A673 (cell line): ENCODE data around the gene GSPT2. TPM values are rescaled to one million over a fixed set of nuclear protein-coding genes. Genes with fewer than 3 reads are reported as not detected.

Experiments used
- BruUV-seq: library from RNA; stranded (reverse); fragments of 400-500 nt; replicated peaks from 2 replicates; lab custom pipeline; 2021; lab: Mats Ljungman, UMichigan
- CTCF ChIA-PET: fragments of 300-600 bp; sonication (Branson Sonifier 250); formaldehyde crosslinking; loops from one replicate; lab custom pipeline; 2022; ENCODE audit warnings: antibody characterized with exemption; lab: Charles Lee
- POLR2A ChIA-PET: fragments of 300-600 bp; sonication (Branson Sonifier 250); formaldehyde crosslinking; loops from one replicate; lab custom pipeline; 2022; ENCODE audit warnings: antibody characterized with exemption; ENCODE audit not compliant: low non-redundant PET; lab: Charles Lee
- DNase-seq: peaks from one replicate; pipeline ENCODE4 v3.0.0-alpha.2; 2015; ENCODE audit warnings: low spot score
- H3K27ac ChIP-seq: fragments of 200-600 bp; sonication (generic); 2 replicates; pipeline ENCODE4 v1.5.1; 2016; ENCODE audit warnings: mixed run types, low read depth, mild to moderate bottlenecking, mixed read lengths, antibody characterized with exemption, low read length; ENCODE audit not compliant: poor library complexity, severe bottlenecking
- H3K27me3 ChIP-seq: fragments of 200-600 bp; sonication (generic); replicated peaks from 2 replicates; pipeline ENCODE4 v1.6.1; 2017; ENCODE audit warnings: mixed run types, low read depth, mild to moderate bottlenecking, mixed read lengths, antibody characterized with exemption, low read length; ENCODE audit not compliant: insufficient read depth, poor library complexity
- H3K36me3 ChIP-seq: fragments of 200-600 bp; sonication (generic); 2 replicates; pipeline ENCODE4 v1.6.1; 2016; ENCODE audit warnings: mixed run types, mild to moderate bottlenecking, mixed read lengths, antibody characterized with exemption, low read length; ENCODE audit not compliant: insufficient read depth, poor library complexity, severe bottlenecking
- H3K4me1 ChIP-seq: fragments of 200-600 bp; sonication (generic); 2 replicates; pipeline ENCODE4 v1.6.1; 2017; ENCODE audit warnings: mixed run types, mild to moderate bottlenecking, mixed read lengths, antibody characterized with exemption, low read length; ENCODE audit not compliant: insufficient read depth, poor library complexity, severe bottlenecking
- H3K4me3 ChIP-seq: fragments of 200-600 bp; sonication (generic); 2 replicates; pipeline ENCODE4 v1.5.1; 2016; ENCODE audit warnings: low read depth, mixed run types, mild to moderate bottlenecking, mixed read lengths, low read length; ENCODE audit not compliant: poor library complexity, severe bottlenecking
- H3K9me3 ChIP-seq: fragments of 200-600 bp; sonication (generic); 2 replicates; pipeline ENCODE4 v1.6.1; 2016; ENCODE audit warnings: mixed run types, low read depth, mild to moderate bottlenecking, mixed read lengths, antibody characterized with exemption, low read length; ENCODE audit not compliant: poor library complexity, severe bottlenecking
- CTCF ChIP-seq: fragments of 300-800, 200-600 bp; sonication (generic); conservative IDR thresholded peaks from 2 replicates; pipeline ENCODE4 v1.5.1; 2017; ENCODE audit warnings: low read depth, mild to moderate bottlenecking, antibody characterized with exemption, low read length, moderate library complexity, mixed read lengths
- EZH2 ChIP-seq: fragments of 200-600 bp; sonication (generic); IDR thresholded peaks from 2 replicates; pipeline ENCODE4 v1.6.1; 2017; ENCODE audit warnings: borderline replicate concordance, low read depth, mild to moderate bottlenecking, mixed read lengths, antibody characterized with exemption, low read length; ENCODE audit not compliant: poor library complexity, severe bottlenecking
- intact Hi-C: fragments of 100-400 bp; cut with micrococcal nuclease; formaldehyde crosslinking; loops from one replicate; pipeline ENCODE4 v1.10.0; 2022; ENCODE audit not compliant: unreplicated experiment
- total RNA-seq: library from RNA; stranded (reverse); gene quantifications from 2 replicates; pipeline ENCODE4 v1.2.3, GENCODE V29; 2021

Gene GSPT2
- total RNA-seq, 1 experiment from 2014 or later: 14.4 TPM

GRCh38 chrX:51766546-51766945 lies 23.3 kb downstream of the GSPT2 start:
- Histone ChIP-seq H3K4me1 (no peaks in the 10 kb centered on the region), H3K4me3 (no peak overlapping the region), H3K9me3 (no peaks in the 10 kb centered on the region), H3K27me3 (peaks cover 25% of the 10 kb centered on the region), H3K36me3 (no peaks in the 10 kb centered on the region), H3K27ac (no peak overlapping the region)
- ChIA-PET CTCF (no interaction called here), POLR2A (no interaction called here)
- BruUV-seq: no TSS peak
- DNase-seq: no peak
- TF ChIP-seq EZH2 (peak; percentile 52), CTCF (no peak)
- intact Hi-C loops: no loop called here

GRCh38 chrX:51776851-51777250 lies 33.6 kb downstream of the GSPT2 start:
- no peaks in the 10 kb centered on the region for H3K36me3 ChIP-seq
- H3K9me3 ChIP-seq: no peaks in the 10 kb centered on the region
- CTCF ChIA-PET: no interaction called here
- no peak for DNase-seq
- no peak overlapping the region for H3K27ac ChIP-seq
- intact Hi-C loops: no loop called here
- H3K4me1 ChIP-seq: no peaks in the 10 kb centered on the region
- TF ChIP-seq EZH2: no peak
- TF ChIP-seq CTCF: no peak
- POLR2A ChIA-PET: no interaction called here
- H3K27me3 ChIP-seq: peaks cover 15% of the 10 kb centered on the region
- no TSS peak for BruUV-seq
- H3K4me3 ChIP-seq: no peak overlapping the region

- BruUV-seq: no TSS peak
- POLR2A ChIA-PET: no interaction called here
- CTCF ChIA-PET: no interaction called here
- Histone ChIP-seq H3K4me3 (no peak overlapping the region), H3K9me3 (no peaks in the 10 kb centered on the region), H3K27me3 (peaks cover 17% of the 10 kb centered on the region), H3K27ac (no peak overlapping the region), H3K36me3 (no peaks in the 10 kb centered on the region), H3K4me1 (no peaks in the 10 kb centered on the region)
- intact Hi-C loops: no loop called here
- DNase-seq: no peak
- TF ChIP-seq CTCF: no peak
- no peak for TF ChIP-seq EZH2
These were observed 36.1 kb downstream of the GSPT2 start for GRCh38 chrX:51779306-51779705.
